ENCODE measurements around the gene SSMEM1. TPM values are rescaled to one million over a fixed set of nuclear protein-coding genes. Genes with fewer than 3 reads are reported as not detected.

SSMEM1 gene
- total and polyA plus RNA-seq, 9 of the 15 experiments (the other 6 are each of a cell fraction or from before 2014, with no cell fraction given), result 0.10 to 0.28 (median 0.18) TPM; not detected in 4

DNA sequence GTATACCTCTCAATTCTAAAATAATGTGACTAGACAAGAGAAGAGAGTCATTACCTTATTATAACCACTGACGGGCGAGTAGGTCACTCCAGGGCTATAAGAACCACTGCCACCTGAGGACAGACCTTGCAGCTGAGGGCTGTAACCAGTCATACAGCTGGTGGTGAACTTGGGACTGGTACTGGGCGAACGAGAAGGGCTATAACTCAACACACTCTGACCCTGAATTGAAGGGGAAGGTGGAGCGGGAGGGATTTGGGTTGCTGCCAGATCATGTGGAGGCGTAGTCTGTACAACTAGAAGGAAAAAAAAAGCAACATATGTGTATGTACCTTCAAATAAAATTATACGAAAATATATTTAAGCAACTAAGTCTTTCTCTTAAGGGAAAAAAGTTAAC, 5.9 kb upstream of the SSMEM1 start:
- H3K27me3 ChIP-seq (ENCODE audit: control insufficient read depth in 2 of 2, insufficient read depth in 2 of 2, low read length in 2 of 2), result no peaks in the 10 kb centered on the region
- peak overlapping the region; percentile 47 for H3K4me2 ChIP-seq (ENCODE audit: insufficient read depth, low read length)
- peaks cover 70% of the 10 kb centered on the region for H3K36me3 ChIP-seq (ENCODE audit: control insufficient read depth, insufficient read depth, low read length)
- POLR2A ChIA-PET, result interaction anchor here (0.6 to 2.0 kb wide), 4 partner anchors 8 to 130 kb away, joined by 3 to 9 read pairs (median 4); no protein-coding TSS in a partner anchor
- H3K4me1 ChIP-seq (replicated peaks in 1 of 2; ENCODE audit: control insufficient read depth in 2 of 2, insufficient read depth in 2 of 2, low read length in 2 of 2), result peaks cover 21 to 31% of the 10 kb centered on the region in 2 experiments
- 0 out of 2 replicates have a peak overlapping the region, but pooled peaks have one; percentile 23 for H2AFZ ChIP-seq (ENCODE audit: low read depth, low read length)
- H3K79me2 ChIP-seq (ENCODE audit: control insufficient read depth, insufficient read depth, low read length), result peaks cover 68% of the 10 kb centered on the region
- no peak overlapping the region for H3K4me3 ChIP-seq
- in situ Hi-C loops (cut with MboI), result no loop called here
- CTCF ChIA-PET (ENCODE audit: low intra/inter-chr PET ratio), result interaction anchor here (0.6 kb wide), 1 partner anchor 14 kb away, joined by 3 read pairs; no protein-coding TSS in a partner anchor
- peak overlapping the region; percentile 31 for H3K27ac ChIP-seq (ENCODE audit: extremely low read depth, low read depth, low read length)
- H3K9me3 ChIP-seq (replicated peaks; ENCODE audit: control insufficient read depth, insufficient read depth, low read depth, low read length), result no peaks in the 10 kb centered on the region; the same call in 1 of the 2 replicates
- H3K9ac ChIP-seq (ENCODE audit: insufficient read depth in 1 of 2, low read depth in 2 of 2, low read length in 2 of 2), result peak overlapping the region; percentile 36 to 80; a peak in 2 of 4 replicates
- intact Hi-C loops (cut with micrococcal nuclease), result no loop called here
- FAIRE-seq (peak; percentile 65), DNase-seq (ENCODE audit: extremely low read depth in 1 of 4, low spot score in 3 of 4) (peak; percentile 30 to 89 (median 56)), ATAC-seq (peak; percentile 28)
- H4K20me1 ChIP-seq (replicated peaks; ENCODE audit: control insufficient read depth, insufficient read depth, low read length), result no peaks in the 10 kb centered on the region
- no TSS peak for BruUV-seq (replicated peaks)
- H3K9me1 ChIP-seq (ENCODE audit: control insufficient read depth, insufficient read depth, low read length), result no peaks in the 10 kb centered on the region
- 35% methylated on average over 7 of the region's 7 CpGs for WGBS (ENCODE audit: insufficient coverage, low coverage, missing lambda C conversion rate)
- TF ChIP-seq, protein P1, sequence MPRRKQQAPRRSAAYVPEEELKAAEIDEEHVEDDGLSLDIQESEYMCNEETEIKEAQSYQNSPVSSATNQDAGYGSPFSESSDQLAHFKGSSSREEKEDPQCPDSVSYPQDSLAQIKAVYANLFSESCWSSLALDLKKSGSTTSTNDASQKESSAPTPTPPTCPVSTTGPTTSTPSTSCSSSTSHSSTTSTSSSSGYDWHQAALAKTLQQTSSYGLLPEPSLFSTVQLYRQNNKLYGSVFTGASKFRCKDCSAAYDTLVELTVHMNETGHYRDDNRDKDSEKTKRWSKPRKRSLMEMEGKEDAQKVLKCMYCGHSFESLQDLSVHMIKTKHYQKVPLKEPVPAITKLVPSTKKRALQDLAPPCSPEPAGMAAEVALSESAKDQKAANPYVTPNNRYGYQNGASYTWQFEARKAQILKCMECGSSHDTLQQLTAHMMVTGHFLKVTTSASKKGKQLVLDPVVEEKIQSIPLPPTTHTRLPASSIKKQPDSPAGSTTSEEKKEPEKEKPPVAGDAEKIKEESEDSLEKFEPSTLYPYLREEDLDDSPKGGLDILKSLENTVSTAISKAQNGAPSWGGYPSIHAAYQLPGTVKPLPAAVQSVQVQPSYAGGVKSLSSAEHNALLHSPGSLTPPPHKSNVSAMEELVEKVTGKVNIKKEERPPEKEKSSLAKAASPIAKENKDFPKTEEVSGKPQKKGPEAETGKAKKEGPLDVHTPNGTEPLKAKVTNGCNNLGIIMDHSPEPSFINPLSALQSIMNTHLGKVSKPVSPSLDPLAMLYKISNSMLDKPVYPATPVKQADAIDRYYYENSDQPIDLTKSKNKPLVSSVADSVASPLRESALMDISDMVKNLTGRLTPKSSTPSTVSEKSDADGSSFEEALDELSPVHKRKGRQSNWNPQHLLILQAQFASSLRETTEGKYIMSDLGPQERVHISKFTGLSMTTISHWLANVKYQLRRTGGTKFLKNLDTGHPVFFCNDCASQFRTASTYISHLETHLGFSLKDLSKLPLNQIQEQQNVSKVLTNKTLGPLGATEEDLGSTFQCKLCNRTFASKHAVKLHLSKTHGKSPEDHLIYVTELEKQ (CRISPR knock-in tag; IDR thresholded peaks at IDR 0.05), result no peak
- TF ChIP-seq, protein P2, sequence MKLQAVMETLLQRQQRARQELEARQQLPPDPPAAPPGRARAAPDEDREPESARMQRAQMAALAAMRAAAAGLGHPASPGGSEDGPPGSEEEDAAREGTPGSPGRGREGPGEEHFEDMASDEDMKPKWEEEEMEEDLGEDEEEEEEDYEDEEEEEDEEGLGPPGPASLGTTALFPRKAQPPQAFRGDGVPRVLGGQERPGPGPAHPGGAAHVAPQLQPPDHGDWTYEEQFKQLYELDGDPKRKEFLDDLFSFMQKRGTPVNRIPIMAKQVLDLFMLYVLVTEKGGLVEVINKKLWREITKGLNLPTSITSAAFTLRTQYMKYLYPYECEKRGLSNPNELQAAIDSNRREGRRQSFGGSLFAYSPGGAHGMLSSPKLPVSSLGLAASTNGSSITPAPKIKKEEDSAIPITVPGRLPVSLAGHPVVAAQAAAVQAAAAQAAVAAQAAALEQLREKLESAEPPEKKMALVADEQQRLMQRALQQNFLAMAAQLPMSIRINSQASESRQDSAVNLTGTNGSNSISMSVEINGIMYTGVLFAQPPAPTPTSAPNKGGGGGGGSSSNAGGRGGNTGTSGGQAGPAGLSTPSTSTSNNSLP (IDR thresholded peaks at IDR 0.05; ENCODE audit: borderline replicate concordance, low read depth, low read length), result no peak
- TF ChIP-seq, protein P3, sequence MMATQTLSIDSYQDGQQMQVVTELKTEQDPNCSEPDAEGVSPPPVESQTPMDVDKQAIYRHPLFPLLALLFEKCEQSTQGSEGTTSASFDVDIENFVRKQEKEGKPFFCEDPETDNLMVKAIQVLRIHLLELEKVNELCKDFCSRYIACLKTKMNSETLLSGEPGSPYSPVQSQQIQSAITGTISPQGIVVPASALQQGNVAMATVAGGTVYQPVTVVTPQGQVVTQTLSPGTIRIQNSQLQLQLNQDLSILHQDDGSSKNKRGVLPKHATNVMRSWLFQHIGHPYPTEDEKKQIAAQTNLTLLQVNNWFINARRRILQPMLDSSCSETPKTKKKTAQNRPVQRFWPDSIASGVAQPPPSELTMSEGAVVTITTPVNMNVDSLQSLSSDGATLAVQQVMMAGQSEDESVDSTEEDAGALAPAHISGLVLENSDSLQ (IDR thresholded peaks at IDR 0.05), result peak; percentile 83
- TF ChIP-seq SPI1 (IDR thresholded peaks at IDR 0.05; ENCODE audit: borderline replicate concordance, low read depth, low read length) (no peak), SMARCA4 (IDR thresholded peaks at IDR 0.05) (peak; percentile 55; the same call in 1 of the 2 replicates), HDAC2 (IDR thresholded peaks at IDR 0.05) (no peak), ELF4 (CRISPR knock-in tag; IDR thresholded peaks at IDR 0.05) (no peak), ZKSCAN1 (IDR thresholded peaks at IDR 0.05; ENCODE audit: low read depth, low read length) (no peak), NR1H2 (CRISPR knock-in tag; IDR thresholded peaks at IDR 0.05) (no peak), NR4A1 (CRISPR knock-in tag; IDR thresholded peaks at IDR 0.05) (no peak), NR4A1 (tag; IDR thresholded peaks at IDR 0.05) (no peak)
- TF ChIP-seq, protein P4, sequence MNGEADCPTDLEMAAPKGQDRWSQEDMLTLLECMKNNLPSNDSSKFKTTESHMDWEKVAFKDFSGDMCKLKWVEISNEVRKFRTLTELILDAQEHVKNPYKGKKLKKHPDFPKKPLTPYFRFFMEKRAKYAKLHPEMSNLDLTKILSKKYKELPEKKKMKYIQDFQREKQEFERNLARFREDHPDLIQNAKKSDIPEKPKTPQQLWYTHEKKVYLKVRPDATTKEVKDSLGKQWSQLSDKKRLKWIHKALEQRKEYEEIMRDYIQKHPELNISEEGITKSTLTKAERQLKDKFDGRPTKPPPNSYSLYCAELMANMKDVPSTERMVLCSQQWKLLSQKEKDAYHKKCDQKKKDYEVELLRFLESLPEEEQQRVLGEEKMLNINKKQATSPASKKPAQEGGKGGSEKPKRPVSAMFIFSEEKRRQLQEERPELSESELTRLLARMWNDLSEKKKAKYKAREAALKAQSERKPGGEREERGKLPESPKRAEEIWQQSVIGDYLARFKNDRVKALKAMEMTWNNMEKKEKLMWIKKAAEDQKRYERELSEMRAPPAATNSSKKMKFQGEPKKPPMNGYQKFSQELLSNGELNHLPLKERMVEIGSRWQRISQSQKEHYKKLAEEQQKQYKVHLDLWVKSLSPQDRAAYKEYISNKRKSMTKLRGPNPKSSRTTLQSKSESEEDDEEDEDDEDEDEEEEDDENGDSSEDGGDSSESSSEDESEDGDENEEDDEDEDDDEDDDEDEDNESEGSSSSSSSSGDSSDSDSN (IDR thresholded peaks at IDR 0.05; ENCODE audit: borderline replicate concordance in 1 of 2, low read depth in 2 of 2, low read length in 2 of 2), result no peak
